OCI-LY7 (cell line): ENCODE results near the gene PLPPR3.

Experiments
- CTCF ChIP-seq: fragments of 200-600 bp; sonication (generic); conservative IDR thresholded peaks from 2 replicates; pipeline ENCODE4 v1.5.1; 2014; ENCODE audit warnings: mild to moderate bottlenecking, antibody characterized with exemption, low read length, moderate library complexity, mixed read lengths
- EZH2phosphoT487 ChIP-seq: fragments of 200-600 bp; sonication (generic); IDR thresholded peaks from 2 replicates; pipeline ENCODE4 v1.6.1; 2018; ENCODE audit warnings: low read depth, borderline replicate concordance, mild to moderate bottlenecking, mixed run types, antibody characterized with exemption, low read length, moderate library complexity, mixed read lengths

GRCh38 chr19:853014-853585, 31.3 kb upstream of the PLPPR3 start:
- TF ChIP-seq EZH2phosphoT487 (no peak), CTCF (no peak)
